BJ (cell line): ENCODE results near the gene MYBPHL. TPM values are rescaled to one million over a fixed set of nuclear protein-coding genes. Genes with fewer than 3 reads are reported as not detected.

ENCODE experiments used
- CTCF ChIA-PET: fragments of 350-600 bp; formaldehyde crosslinking; extraction: SDS; loops from one replicate; lab custom pipeline; 2021; ENCODE audit warnings: antibody characterized with exemption, inconsistent platforms; lab: Yijun Ruan, JAX
- POLR2A ChIA-PET: fragments of 300-600 bp; sonication (Branson Sonifier 250); formaldehyde crosslinking; extraction: SDS; loops from one replicate; lab custom pipeline; 2021; ENCODE audit warnings: antibody characterized with exemption; lab: Charles Lee
- DNase-seq: peaks from one replicate; pipeline ENCODE4 v3.0.0-alpha.2; 2011; ENCODE audit warnings: low read depth
- H3K27me3 ChIP-seq: 2 replicates; pipeline ENCODE4 v1.6.0; 2011; ENCODE audit warnings: low read length; ENCODE audit not compliant: control insufficient read depth, insufficient read depth
- H3K36me3 ChIP-seq: 2 replicates; pipeline ENCODE4 v1.5.1; 2011; ENCODE audit warnings: low read length; ENCODE audit not compliant: control insufficient read depth, insufficient read depth
- H3K4me3 ChIP-seq: 2 replicates; pipeline ENCODE4 v1.5.1; 2011; ENCODE audit warnings: low read depth, mild to moderate bottlenecking, control low read depth, low read length
- CTCF ChIP-seq: IDR thresholded peaks from 2 replicates; pipeline ENCODE4 v1.5.1; 2011; ENCODE audit warnings: low read depth, mild to moderate bottlenecking, control low read depth, inconsistent platforms, low read length, moderate library complexity; ENCODE audit not compliant: insufficient read depth
- polyA plus RNA-seq: library from polyadenylated mRNA; depleted of rRNA; stranded (reverse); fragments of >200 nt; gene quantifications from 2 replicates; pipeline ENCODE4 v1.2.3, GENCODE V29; 2011

Gene MYBPHL
- polyA plus RNA-seq, 1 experiment, result 0.06 TPM

GRCh38 chr1:109262231-109263055 is 44.4 kb downstream of the MYBPHL start:
- TF ChIP-seq CTCF, result no peak
- POLR2A ChIA-PET, result no interaction called here
- DNase-seq, result no peak
- Histone ChIP-seq H3K4me3 (no peak overlapping the region), H3K36me3 (no peaks in the 10 kb centered on the region; the same call in none of the 2 replicates), H3K27me3 (no peaks in the 10 kb centered on the region)
- CTCF ChIA-PET, result interaction anchor here (0.7 to 7.5 kb wide), 12 partner anchors 8 to 270 kb away, joined by 3 to 77 read pairs (median 4); partner anchors contain the start of genes CELSR2, PSRC1 and SORT1

GRCh38 chr1:109261578-109261977 is 45.2 kb downstream of the MYBPHL start:
- POLR2A ChIA-PET, result no interaction called here
- DNase-seq, result no peak

GRCh38 chr1:109261006-109261405 is 45.8 kb downstream of the MYBPHL start:
- ChIA-PET CTCF (interaction anchor here (0.7 to 1.5 kb wide), 3 partner anchors 60 to 139 kb away, joined by 3 to 5 read pairs (median 3); no protein-coding TSS in a partner anchor), POLR2A (no interaction called here)
- H3K27me3 ChIP-seq, result no peaks in the 10 kb centered on the region
- no peak for TF ChIP-seq CTCF
- no peak for DNase-seq
- H3K36me3 ChIP-seq, result no peaks in the 10 kb centered on the region; the same call in none of the 2 replicates
- H3K4me3 ChIP-seq, result no peak overlapping the region

More at GRCh38 chr1:109261578-109261977, 45.2 kb downstream of the MYBPHL start:
- Histone ChIP-seq H3K36me3 (no peaks in the 10 kb centered on the region; the same call in none of the 2 replicates), H3K27me3 (no peaks in the 10 kb centered on the region), H3K4me3 (no peak overlapping the region)
- CTCF ChIA-PET, result interaction anchor here (0.7 to 1.5 kb wide), 3 partner anchors 60 to 138 kb away, joined by 3 to 5 read pairs (median 3); no protein-coding TSS in a partner anchor
- TF ChIP-seq CTCF, result no peak

DNA sequence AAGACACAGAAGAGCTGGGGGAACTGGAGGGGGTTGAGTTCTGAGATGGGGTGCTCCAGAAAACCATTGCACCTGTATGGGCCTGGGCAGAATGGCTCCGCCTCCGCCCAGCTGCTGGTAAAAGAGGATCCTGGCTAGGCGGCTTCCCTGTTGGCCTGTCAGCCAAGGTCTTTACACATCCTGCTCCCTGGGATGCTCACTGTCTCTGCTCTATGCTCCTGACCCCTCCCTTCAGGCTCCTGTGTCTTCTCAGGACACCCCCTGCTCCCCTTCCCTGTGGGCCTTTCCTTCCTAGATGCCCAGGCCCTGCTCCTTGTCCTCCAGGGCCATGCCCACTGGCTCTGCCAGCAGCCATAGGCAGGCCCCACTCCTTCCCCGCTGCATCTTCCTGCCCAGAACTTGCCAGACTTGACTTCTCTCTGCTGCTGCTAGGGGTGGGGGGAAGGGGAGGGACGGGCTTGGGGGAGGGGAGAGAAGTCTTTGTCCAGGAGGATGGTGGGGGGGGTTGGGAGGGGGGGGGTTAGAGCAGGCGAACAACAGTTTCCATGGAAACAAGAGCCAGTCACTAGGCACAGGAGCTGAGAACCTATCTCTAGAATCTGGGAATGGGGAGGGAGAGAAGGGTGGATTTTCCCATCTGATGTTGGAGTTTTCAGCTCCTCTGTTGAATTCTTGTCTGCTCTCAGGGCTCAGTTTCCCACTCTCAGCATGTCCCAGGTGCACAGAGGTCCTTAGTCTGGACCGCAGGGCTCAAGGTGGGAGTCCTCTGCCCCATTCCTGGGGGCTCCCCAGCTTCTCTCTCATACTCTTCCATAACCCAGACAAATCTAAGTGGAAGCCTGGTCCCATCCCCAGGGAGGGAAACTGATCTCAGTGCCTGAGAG is 46.9 kb downstream of the MYBPHL start:
- Histone ChIP-seq H3K27me3 (no peaks in the 10 kb centered on the region), H3K36me3 (no peaks in the 10 kb centered on the region; the same call in none of the 2 replicates), H3K4me3 (no peak overlapping the region)
- DNase-seq, result no peak
- TF ChIP-seq CTCF, result no peak
- ChIA-PET CTCF (interaction anchor here (1.0 to 1.5 kb wide), 5 partner anchors 9 to 273 kb away, joined by 3 to 4 read pairs (median 3); no protein-coding TSS in a partner anchor), POLR2A (no interaction called here)
